Measurements from ENCODE around the gene GPR50.

DNA sequence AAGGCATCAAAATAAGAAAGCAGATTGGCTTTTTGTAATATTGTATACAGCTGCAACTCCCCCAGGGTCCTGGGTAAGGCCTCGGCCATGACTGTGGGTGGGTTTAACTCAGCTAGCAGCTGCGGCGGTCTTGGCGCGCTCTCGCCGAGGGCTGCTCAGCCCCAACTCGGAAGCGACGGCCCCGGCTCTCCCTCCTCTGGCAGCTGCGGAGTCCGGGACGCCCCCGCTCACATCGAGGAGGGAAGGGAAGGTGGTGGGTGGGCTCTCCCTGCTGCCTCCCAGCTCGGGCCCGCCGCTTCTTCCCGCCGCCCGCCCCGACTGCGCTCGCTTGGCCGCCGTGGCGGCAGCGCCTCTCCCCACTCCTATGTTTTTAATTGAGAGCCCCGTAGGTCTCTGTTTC lies 51.2 kb downstream of the GPR50 start:
- TF ChIP-seq ZNF580 (tag by site-specific recombination; IDR thresholded peaks at IDR 0.05), result no peak
- TF ChIP-seq, protein P1, sequence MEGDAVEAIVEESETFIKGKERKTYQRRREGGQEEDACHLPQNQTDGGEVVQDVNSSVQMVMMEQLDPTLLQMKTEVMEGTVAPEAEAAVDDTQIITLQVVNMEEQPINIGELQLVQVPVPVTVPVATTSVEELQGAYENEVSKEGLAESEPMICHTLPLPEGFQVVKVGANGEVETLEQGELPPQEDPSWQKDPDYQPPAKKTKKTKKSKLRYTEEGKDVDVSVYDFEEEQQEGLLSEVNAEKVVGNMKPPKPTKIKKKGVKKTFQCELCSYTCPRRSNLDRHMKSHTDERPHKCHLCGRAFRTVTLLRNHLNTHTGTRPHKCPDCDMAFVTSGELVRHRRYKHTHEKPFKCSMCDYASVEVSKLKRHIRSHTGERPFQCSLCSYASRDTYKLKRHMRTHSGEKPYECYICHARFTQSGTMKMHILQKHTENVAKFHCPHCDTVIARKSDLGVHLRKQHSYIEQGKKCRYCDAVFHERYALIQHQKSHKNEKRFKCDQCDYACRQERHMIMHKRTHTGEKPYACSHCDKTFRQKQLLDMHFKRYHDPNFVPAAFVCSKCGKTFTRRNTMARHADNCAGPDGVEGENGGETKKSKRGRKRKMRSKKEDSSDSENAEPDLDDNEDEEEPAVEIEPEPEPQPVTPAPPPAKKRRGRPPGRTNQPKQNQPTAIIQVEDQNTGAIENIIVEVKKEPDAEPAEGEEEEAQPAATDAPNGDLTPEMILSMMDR (tag by site-specific recombination; IDR thresholded peaks at IDR 0.05), result no peak
